ENCODE data around the gene GNAS-AS1. TPM values are rescaled to one million over a fixed set of nuclear protein-coding genes. Genes with fewer than 3 reads are reported as not detected.

The GNAS-AS1 gene
- total and polyA plus RNA-seq, 10 of the 15 experiments (the other 5 are each of a cell fraction or from before 2014, with no cell fraction given), result 0.06 to 2.7 (median 1.2) TPM

- SMC1A ChIA-PET (ENCODE audit: uncharacterized antibody, unreplicated experiment), result no interaction called here
- no peak overlapping the region for H3K9ac ChIP-seq (ENCODE audit: control insufficient read depth, insufficient read depth, low read length)
- H2AFZ ChIP-seq (ENCODE audit: control insufficient read depth, low read depth, low read length), result no peak overlapping the region
- WGBS (ENCODE audit: insufficient coverage, insufficient replicate concordance, low lambda C conversion rate, missing lambda C conversion rate), result 46% methylated on average over 6 of the region's 6 CpGs
- no peaks in the 10 kb centered on the region; the same call in 2 of the 3 replicates for H3K9me3 ChIP-seq (replicated peaks; ENCODE audit: control insufficient read depth, insufficient read depth, low read length)
- ATAC-seq (no peak), DNase-seq (ENCODE audit: low read depth, low spot score) (no peak), FAIRE-seq (no peak)
- 0 out of 2 replicates have a peak, but pooled peaks cover 3% of the 10 kb centered on the region for H3K4me1 ChIP-seq (ENCODE audit: control insufficient read depth, insufficient read depth, low read length)
- H3K4me3 ChIP-seq, result no peak overlapping the region
- H3K4me2 ChIP-seq (ENCODE audit: control insufficient read depth, insufficient read depth), result no peak overlapping the region
- RAD21 ChIA-PET (ENCODE audit: unreplicated experiment), result no interaction called here
- H3K27me3 ChIP-seq (replicated peaks in 1 of 2; ENCODE audit: control insufficient read depth in 2 of 2, insufficient read depth in 2 of 2, low read length in 1 of 2), result peaks cover 0 to 3% of the 10 kb centered on the region in 2 experiments; a peak in 3 of 4 replicates
- H4K20me1 ChIP-seq (ENCODE audit: control insufficient read depth, insufficient read depth), result no peaks in the 10 kb centered on the region
- intact Hi-C loops (cut with micrococcal nuclease; ENCODE audit: unreplicated experiment) (loop anchor here (5.0 kb wide), 2 partner anchors 201 to 616 kb away; partner anchors contain the start of gene STX16), in situ Hi-C loops (cut with MboI) (loop anchor here (10.0 kb wide), 1 partner anchor 619 kb away; no protein-coding TSS in a partner anchor)
- CTCF ChIA-PET, result no interaction called here
- H3K27ac ChIP-seq (ENCODE audit: control insufficient read depth, insufficient read depth), result no peak overlapping the region
- no peaks in the 10 kb centered on the region for H3K36me3 ChIP-seq (ENCODE audit: control insufficient read depth in 2 of 2, insufficient read depth in 2 of 2, low read length in 1 of 2)
- POLR2A ChIA-PET, result no interaction called here
- no TSS peak for BruUV-seq (replicated peaks)
- peaks cover 7% of the 10 kb centered on the region for H3K79me2 ChIP-seq (ENCODE audit: control insufficient read depth, insufficient read depth, low read length)
- no peak for TF ChIP-seq NFIC (IDR thresholded peaks at IDR 0.05; ENCODE audit: low read depth, low read length)
- TF ChIP-seq GATAD2B (conservative IDR thresholded peaks at IDR 0.05; ENCODE audit: low read depth), result no peak
- no peak for TF ChIP-seq NBN (IDR thresholded peaks at IDR 0.05)
- no peak for TF ChIP-seq SKIL (IDR thresholded peaks at IDR 0.05; ENCODE audit: low read depth, poor library complexity, severe bottlenecking)
- no peak for TF ChIP-seq ELK1 (IDR thresholded peaks at IDR 0.05; ENCODE audit: low read depth, low read length)
- TF ChIP-seq CREB1 (IDR thresholded peaks at IDR 0.05; ENCODE audit: low read depth), result no peak
- TF ChIP-seq BHLHE40 (IDR thresholded peaks at IDR 0.05; ENCODE audit: borderline replicate concordance in 1 of 2, low read depth in 2 of 2, low read length in 1 of 2), result no peak
- no peak for TF ChIP-seq FOXM1 (IDR thresholded peaks at IDR 0.05; ENCODE audit: low read depth, low read length)
- no peak for TF ChIP-seq IKZF1 (conservative IDR thresholded peaks at IDR 0.05)
- TF ChIP-seq PBX3 (IDR thresholded peaks at IDR 0.05; ENCODE audit: insufficient replicate concordance, low read depth, low read length), result no peak
- no peak for TF ChIP-seq SMC3 (IDR thresholded peaks at IDR 0.05; ENCODE audit: borderline replicate concordance, low read length)
- TF ChIP-seq SIX5 (IDR thresholded peaks at IDR 0.05; ENCODE audit: low read depth, low read length, severe bottlenecking), result no peak
- no peak for TF ChIP-seq STAT3 (IDR thresholded peaks at IDR 0.05; ENCODE audit: low read depth, low read length)
- TF ChIP-seq ZNF217 (IDR thresholded peaks at IDR 0.05), result no peak
- no peak for TF ChIP-seq EP300 (IDR thresholded peaks at IDR 0.05; ENCODE audit: borderline replicate concordance in 1 of 2, control insufficient read depth in 1 of 2, low read depth in 2 of 2, low read length in 2 of 2)
- no peak for TF ChIP-seq MEF2B (IDR thresholded peaks at IDR 0.05; ENCODE audit: partially characterized antibody, poor library complexity, severe bottlenecking)
- TF ChIP-seq IKZF2 (IDR thresholded peaks at IDR 0.05), result no peak
Observed at GRCh38 chr20:58853466-58853865, 2.8 kb upstream of the GNAS-AS1 start.
